IMR-90 (cell line): Measurements from ENCODE around the gene FDX1. TPM values are rescaled to one million over a fixed set of nuclear protein-coding genes. Genes with fewer than 3 reads are reported as not detected.

ENCODE experiments used
- ATAC-seq: fragments of 200-7000 bp; cut with Tn5 transposase; 2 replicates; pipeline ENCODE4 v1.9.1; 2020; ENCODE audit warnings: low read depth, mild to moderate bottlenecking, moderate library complexity
- BruUV-seq: library from RNA; stranded (reverse); fragments of 400-500 nt; replicated peaks from 2 replicates; lab custom pipeline; 2021; lab: Mats Ljungman, UMichigan
- CTCF ChIA-PET: fragments of 300-600 bp; formaldehyde crosslinking; extraction: SDS; loops from one replicate; lab custom pipeline; 2021; ENCODE audit warnings: antibody characterized with exemption; lab: Yijun Ruan, JAX
- POLR2A ChIA-PET: fragments of 300-600 bp; sonication (Branson Sonifier 250); formaldehyde crosslinking; loops from one replicate; lab custom pipeline; 2022; ENCODE audit warnings: antibody characterized with exemption; ENCODE audit not compliant: unreplicated experiment; lab: Charles Lee
- DNase-seq: peaks from one replicate; pipeline ENCODE4 v3.0.0; 2013
- H2AFZ ChIP-seq: replicated peaks from 2 replicates; pipeline ENCODE3; 2013; ENCODE audit warnings: low read length, mild to moderate bottlenecking; ENCODE audit not compliant: poor library complexity
- H2AK5ac ChIP-seq: 2 replicates; pipeline ENCODE4 v1.6.1; 2013; ENCODE audit warnings: low read depth, low read length, inconsistent platforms
- H2AK9ac ChIP-seq: replicated peaks from 2 replicates; pipeline ENCODE3; 2013; ENCODE audit warnings: mild to moderate bottlenecking, low read depth, low read length, moderate library complexity; ENCODE audit not compliant: poor library complexity
- H2BK120ac ChIP-seq: 2 replicates; pipeline ENCODE4 v1.6.1; 2013; ENCODE audit warnings: low read depth, low read length, inconsistent platforms
- H2BK15ac ChIP-seq: 3 replicates; pipeline ENCODE4 v1.6.1; 2013; ENCODE audit warnings: low read depth, low read length, inconsistent platforms
- H2BK20ac ChIP-seq: 2 replicates; pipeline ENCODE4 v1.6.1; 2013; ENCODE audit warnings: low read depth, mild to moderate bottlenecking, inconsistent platforms, low read length, moderate library complexity
- H2BK5ac ChIP-seq: 2 replicates; pipeline ENCODE4 v1.6.1; 2013; ENCODE audit warnings: mild to moderate bottlenecking, low read depth, low read length, inconsistent platforms; ENCODE audit not compliant: poor library complexity, severe bottlenecking
- H3K14ac ChIP-seq: replicated peaks from 2 replicates; pipeline ENCODE4 v1.6.1; 2013; ENCODE audit warnings: low read depth, low read length, inconsistent platforms
- H3K18ac ChIP-seq: 2 replicates; pipeline ENCODE4 v1.6.1; 2013; ENCODE audit warnings: low read depth, low read length, control low read depth
- H3K23ac ChIP-seq: 2 replicates; pipeline ENCODE4 v1.6.1; 2013; ENCODE audit warnings: low read depth, low read length, inconsistent platforms
- H3K27ac ChIP-seq: 2 replicates; pipeline ENCODE4 v1.5.1; 2013; ENCODE audit warnings: mild to moderate bottlenecking, control low read depth, low read length; ENCODE audit not compliant: insufficient read depth
- H3K27me3 ChIP-seq: 2 replicates; pipeline ENCODE4 v1.6.1; 2013; ENCODE audit warnings: low read length; ENCODE audit not compliant: control insufficient read depth, insufficient read depth
- H3K36me3 ChIP-seq: 2 replicates; pipeline ENCODE4 v1.6.1; 2013; ENCODE audit warnings: low read length, mixed read lengths; ENCODE audit not compliant: control insufficient read depth, insufficient read depth
- H3K4ac ChIP-seq: 2 replicates; pipeline ENCODE4 v1.6.1; 2013; ENCODE audit warnings: low read depth, low read length, inconsistent platforms
- H3K4me1 ChIP-seq: 2 replicates; pipeline ENCODE4 v1.6.1; 2013; ENCODE audit warnings: low read length, mixed read lengths; ENCODE audit not compliant: control insufficient read depth, insufficient read depth
- H3K4me2 ChIP-seq: 2 replicates; pipeline ENCODE4 v1.6.1; 2013; ENCODE audit warnings: low read depth, mild to moderate bottlenecking, control low read depth, low read length, moderate library complexity
- H3K4me3 ChIP-seq: 2 replicates; pipeline ENCODE4 v1.5.1; 2013; ENCODE audit warnings: low read depth, mild to moderate bottlenecking, control low read depth, low read length, moderate library complexity; ENCODE audit not compliant: insufficient read depth
- H3K56ac ChIP-seq: 2 replicates; pipeline ENCODE4 v1.6.1; 2013; ENCODE audit warnings: low read length, inconsistent platforms; ENCODE audit not compliant: insufficient read depth; ENCODE audit errors: extremely low read depth
- H3K79me1 ChIP-seq, 2 experiments: 2 replicates each; pipeline ENCODE4 v1.6.1; 2013; ENCODE audit warnings: low read length in 2 of 2, inconsistent platforms in 1 of 2, low read depth in 1 of 2
- H3K9ac ChIP-seq: 2 replicates; pipeline ENCODE4 v1.6.1; 2013; ENCODE audit warnings: low read depth, low read length, control low read depth
- H3K9me1 ChIP-seq: 2 replicates; pipeline ENCODE4 v1.6.1; 2013; ENCODE audit warnings: low read length, inconsistent platforms; ENCODE audit not compliant: insufficient read depth
- H3K9me3 ChIP-seq: 2 replicates; pipeline ENCODE4 v1.6.1; 2013; ENCODE audit warnings: low read length; ENCODE audit not compliant: control insufficient read depth, insufficient read depth
- H4K20me1 ChIP-seq: 2 replicates; pipeline ENCODE4 v1.6.1; 2013; ENCODE audit warnings: low read length, inconsistent platforms; ENCODE audit not compliant: insufficient read depth
- H4K5ac ChIP-seq: 2 replicates; pipeline ENCODE4 v1.6.1; 2013; ENCODE audit warnings: mild to moderate bottlenecking, low read depth, low read length, control low read depth
- H4K8ac ChIP-seq, 2 experiments: 2 replicates each; pipeline ENCODE4 v1.6.1; 2013; ENCODE audit warnings: low read depth in 2 of 2, low read length in 2 of 2, control low read depth in 1 of 2, inconsistent platforms in 1 of 2
- H4K91ac ChIP-seq: 2 replicates; pipeline ENCODE4 v1.6.1; 2013; ENCODE audit warnings: low read depth, low read length, inconsistent platforms; ENCODE audit not compliant: insufficient read depth
- CEBPB ChIP-seq: IDR thresholded peaks from 2 replicates; pipeline ENCODE4 v1.6.1; 2012; ENCODE audit warnings: low read depth, low read length, improper control_type of control experiment
- MAZ ChIP-seq: IDR thresholded peaks from 2 replicates; pipeline ENCODE4 v1.6.1; 2012; ENCODE audit warnings: low read depth, mild to moderate bottlenecking, low read length, improper control_type of control experiment, moderate library complexity, borderline replicate concordance
- MXI1 ChIP-seq: IDR thresholded peaks from 2 replicates; pipeline ENCODE4 v1.6.1; 2012; ENCODE audit warnings: low read depth, mild to moderate bottlenecking, low read length, moderate library complexity, borderline replicate concordance
- POLR2A ChIP-seq: IDR thresholded peaks from 2 replicates; pipeline ENCODE4 v1.6.1; 2012; ENCODE audit warnings: mild to moderate bottlenecking, low read depth, low read length
- SMC3 ChIP-seq: fragments of 150-350 bp; IDR thresholded peaks from 2 replicates; pipeline ENCODE4 v1.6.1; 2016; ENCODE audit warnings: low read depth, mild to moderate bottlenecking, antibody characterized with exemption, low read length, moderate library complexity
- USF2 ChIP-seq: fragments of 150-350 bp; IDR thresholded peaks from 2 replicates; pipeline ENCODE4 v1.6.1; 2017; ENCODE audit warnings: mild to moderate bottlenecking, antibody characterized with exemption, low read length, low read depth
- WGBS, 2 experiments: methylation state at CpG; one replicate each; pipeline versions ENCODE4 v1.1.5 to v1.1.7; 2013; ENCODE audit warnings: missing lambda C conversion rate in 2 of 2; ENCODE audit not compliant: insufficient read length in 1 of 2; ENCODE audit errors: extremely low coverage in 2 of 2; 5-methylcytosine and 5-hydroxymethylcytosine counted together
- dilution Hi-C: fragments of 300-500 bp; cut with HindIII; formaldehyde crosslinking; loops from one replicate; pipeline ENCODE4 v1.14.3; 2018; ENCODE audit warnings: low sequenced_read_pairs; ENCODE audit not compliant: unreplicated experiment
- in situ Hi-C: fragments of 300-500 bp; cut with MboI; formaldehyde crosslinking; loops from 3 replicates; pipeline ENCODE4 v1.14.3; 2019; ENCODE audit warnings: low sequenced_read_pairs, inconsistent platforms, mixed read lengths
- intact Hi-C: fragments of 100-400 bp; cut with micrococcal nuclease; formaldehyde crosslinking; loops from 2 replicates; pipeline ENCODE4 v1.10.0; 2022
- polyA plus RNA-seq, 3 experiments: library from polyadenylated mRNA; depleted of rRNA; stranded (reverse); fragments of >200 nt; gene quantifications; 2 replicates each; pipeline ENCODE4 v1.2.3, GENCODE V29; 2012; ENCODE audit warnings: low replicate concordance in 1 of 3
- total RNA-seq: library from RNA; depleted of rRNA; stranded (reverse); fragments of >200 nt; gene quantifications from 2 replicates; pipeline ENCODE4 v1.2.3, GENCODE V29; 2012

Gene FDX1
- total and polyA plus RNA-seq, 2 of the 4 experiments (the other 2 are of a cell fraction), result 4.3 to 5.1 TPM

DNA sequence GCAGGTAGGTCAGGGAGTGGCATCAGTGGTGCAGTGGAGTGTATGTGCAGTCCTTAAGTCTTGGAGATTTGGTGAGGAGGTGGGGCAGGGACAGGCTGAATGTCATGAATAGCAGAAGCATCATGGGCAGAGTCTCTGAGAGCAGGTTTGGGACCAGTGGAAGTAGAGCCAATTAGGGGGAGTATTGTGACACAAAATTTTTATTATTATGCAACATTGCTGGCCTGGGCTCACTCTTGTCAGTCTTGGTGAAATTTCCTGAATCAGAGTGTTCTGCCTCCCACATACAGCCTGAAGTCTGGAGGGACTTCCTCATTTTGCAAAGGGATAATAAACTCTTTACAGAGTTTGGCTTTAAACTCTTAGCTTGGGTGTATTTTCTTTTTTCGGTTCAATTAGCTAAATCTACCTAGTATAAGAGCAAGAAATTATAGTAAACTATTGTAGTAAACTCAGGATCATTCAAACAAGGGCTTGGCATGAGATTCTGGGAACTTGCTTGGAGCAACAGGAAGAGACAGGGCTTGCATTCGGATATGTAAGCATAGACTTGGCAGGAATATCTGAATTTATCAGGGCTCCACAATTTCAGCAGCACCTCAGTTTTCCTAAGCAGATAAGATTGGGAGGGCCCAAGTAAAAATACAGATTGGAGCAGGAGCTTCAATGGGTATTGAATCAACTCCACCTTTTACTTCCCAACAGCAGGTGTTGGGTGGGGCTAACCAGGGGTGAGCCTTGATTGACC is 67.7 kb downstream of the FDX1 start:
- H2AFZ ChIP-seq, result no peak overlapping the region
- H4K5ac ChIP-seq, result no peak overlapping the region
- no CpG with 5 or more reads among the region's 2 CpGs for WGBS, 2 experiments
- dilution Hi-C loops, result no loop called here
- H3K23ac ChIP-seq, result no peak overlapping the region
- DNase-seq (no peak), ATAC-seq (no peak)
- no peak overlapping the region for H2AK9ac ChIP-seq
- ChIA-PET POLR2A (no interaction called here), CTCF (no interaction called here)
- H3K27me3 ChIP-seq, result no peaks in the 10 kb centered on the region; the same call in 1 of the 2 replicates
- no peak overlapping the region for H3K56ac ChIP-seq
- no peaks in the 10 kb centered on the region for H3K79me1 ChIP-seq
- H2BK5ac ChIP-seq, result no peak overlapping the region
- H3K14ac ChIP-seq, result no peak overlapping the region
- no peak overlapping the region for H3K27ac ChIP-seq
- no peak overlapping the region for H3K4me2 ChIP-seq
- intact Hi-C loops, result no loop called here
- H2AK5ac ChIP-seq, result no peak overlapping the region
- no TSS peak for BruUV-seq
- H4K20me1 ChIP-seq, result no peaks in the 10 kb centered on the region
- no peak overlapping the region for H2BK20ac ChIP-seq
- no peak overlapping the region for H4K91ac ChIP-seq
- no peak overlapping the region for H2BK120ac ChIP-seq
- no peak overlapping the region for H3K9ac ChIP-seq
- H3K36me3 ChIP-seq, result no peaks in the 10 kb centered on the region
- H3K9me3 ChIP-seq, result no peaks in the 10 kb centered on the region
- no peak overlapping the region for H3K4ac ChIP-seq
- no peak overlapping the region for H3K4me3 ChIP-seq
- H3K4me1 ChIP-seq, result no peaks in the 10 kb centered on the region
- no peaks in the 10 kb centered on the region for H3K9me1 ChIP-seq
- TF ChIP-seq USF2, result no peak
- TF ChIP-seq CEBPB, result peak; percentile 19; the same call in 1 of the 2 replicates
- no peak for TF ChIP-seq SMC3
- TF ChIP-seq MAZ, result no peak
- no peak for TF ChIP-seq POLR2A
- TF ChIP-seq MXI1, result no peak
- in situ Hi-C loops, result no loop called here
- no peak overlapping the region for H3K18ac ChIP-seq
- no peak overlapping the region for H2BK15ac ChIP-seq
- no peak overlapping the region for H4K8ac ChIP-seq
